GM18499 (cell line): ENCODE results near the gene TANGO2.
"Not testable (repeated sequence)": the region's sequence is repeated elsewhere in the genome, so short reads cannot be mapped to it uniquely, and the experiment has no call there.

Source experiments
- ATAC-seq: cut with Tn5 transposase; IDR thresholded peaks from one replicate; pipeline ENCODE4 v1.9.1; 2021; ENCODE audit warnings: moderate number of reproducible peaks; ENCODE audit not compliant: insufficient read depth, unreplicated experiment

TANGO2 gene

DNA sequence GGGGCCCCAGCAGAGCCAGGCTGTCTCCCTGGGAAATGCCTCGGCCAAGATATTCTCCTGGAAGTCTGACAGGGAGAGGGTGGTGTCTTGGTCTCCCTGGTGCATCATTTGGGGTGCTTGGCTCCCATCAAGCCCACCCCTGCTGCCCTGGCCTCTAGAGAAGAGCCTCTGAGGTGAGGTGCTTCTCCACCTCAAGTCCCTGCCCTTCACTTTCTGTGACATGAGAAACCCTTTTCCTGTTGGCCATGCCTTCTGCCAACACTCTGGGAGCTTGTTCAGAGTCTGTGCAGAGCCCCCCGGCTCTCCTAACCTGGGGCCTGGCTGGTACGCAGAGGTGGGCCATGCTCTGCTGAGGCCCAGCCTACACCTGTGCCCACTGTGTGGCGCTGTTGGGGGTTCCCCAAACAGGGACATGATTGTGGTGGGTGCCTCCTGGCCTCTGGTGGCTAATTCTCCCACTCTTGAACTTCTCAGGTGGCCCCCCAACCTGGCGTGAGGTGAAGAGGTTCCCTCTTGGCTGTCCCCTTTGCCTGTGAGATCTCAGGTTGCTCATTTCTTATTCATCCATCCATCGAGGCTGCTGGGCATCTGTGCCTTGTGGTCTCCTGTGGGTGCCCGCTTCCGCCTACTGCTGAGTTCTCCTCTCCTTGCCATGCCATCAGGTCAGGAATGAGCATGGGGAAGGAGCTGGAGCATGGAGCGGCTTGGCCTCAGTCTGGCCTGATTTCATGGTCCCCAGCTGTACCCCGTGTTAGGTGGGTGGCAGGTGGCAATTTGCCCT lies 40.0 kb downstream of the TANGO2 start:
- ATAC-seq: no peak

DNA sequence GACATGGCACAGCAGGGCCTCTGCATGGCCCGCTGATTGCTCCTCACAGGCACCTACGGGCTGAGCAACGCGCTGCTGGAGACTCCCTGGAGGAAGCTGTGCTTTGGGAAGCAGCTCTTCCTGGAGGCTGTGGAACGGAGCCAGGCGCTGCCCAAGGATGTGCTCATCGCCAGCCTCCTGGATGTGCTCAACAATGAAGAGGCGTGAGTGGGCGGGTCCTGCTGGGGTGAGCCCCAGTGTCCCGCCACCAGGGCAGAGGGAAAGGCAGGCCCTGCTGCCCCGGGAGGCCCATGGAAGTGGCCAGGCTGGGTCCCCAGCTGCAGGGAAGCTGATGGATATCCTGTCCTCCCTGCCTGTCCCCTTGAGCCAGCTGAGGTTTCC lies 40.6 kb downstream of the TANGO2 start:
- ATAC-seq: no peak

DNA sequence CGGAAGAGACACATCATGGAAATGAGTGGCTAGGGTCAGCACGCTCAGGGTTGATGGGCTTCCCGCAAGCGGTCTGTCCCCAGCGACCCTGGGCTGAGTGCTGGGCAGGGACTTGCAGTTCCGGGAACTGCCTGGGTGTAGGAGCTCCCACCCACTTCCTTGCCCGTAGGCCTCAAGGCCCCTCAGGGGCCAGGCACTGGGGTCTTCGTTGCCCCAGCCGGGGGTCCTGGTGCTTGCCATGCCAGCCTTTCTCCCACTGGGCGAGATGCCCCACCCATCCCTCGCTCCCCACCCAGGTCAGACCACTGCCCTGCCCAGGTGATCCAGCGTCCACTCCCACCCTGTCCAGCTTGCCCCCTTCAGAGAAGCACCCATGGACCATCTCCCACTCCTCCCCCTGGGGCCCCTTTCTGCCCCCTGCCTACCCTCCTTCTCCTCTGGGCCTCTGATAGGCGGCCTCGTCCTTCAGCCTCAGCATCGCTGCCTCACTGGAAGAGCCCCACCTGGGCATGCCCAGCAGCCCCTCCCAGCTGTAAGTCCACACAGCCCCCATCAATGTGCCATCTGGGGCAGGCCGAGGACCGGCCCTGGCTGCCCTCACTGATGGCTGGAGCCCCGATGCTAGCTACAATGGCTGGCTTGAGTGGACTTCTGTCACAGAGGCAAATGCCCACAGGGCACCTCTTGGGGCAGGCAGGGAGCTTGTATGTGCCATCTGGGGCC lies 41.3 kb downstream of the TANGO2 start:
- ATAC-seq: no peak

DNA sequence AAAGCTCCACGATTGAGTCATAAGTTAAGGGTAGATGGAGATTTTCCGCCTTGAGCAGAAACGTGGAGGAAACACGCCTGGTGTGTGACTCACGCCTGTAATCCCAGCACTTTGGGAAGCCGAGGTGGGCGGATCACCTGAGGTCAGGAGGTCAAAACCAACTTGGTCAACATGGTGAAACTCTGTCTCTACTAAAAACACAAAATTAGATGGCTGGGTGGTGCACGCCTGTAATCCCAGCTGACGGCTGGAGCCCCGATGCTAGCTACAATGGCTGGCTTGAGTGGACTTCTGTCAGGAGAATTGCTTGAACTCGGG lies 41.8 kb downstream of the TANGO2 start:
- no peak for ATAC-seq

DNA sequence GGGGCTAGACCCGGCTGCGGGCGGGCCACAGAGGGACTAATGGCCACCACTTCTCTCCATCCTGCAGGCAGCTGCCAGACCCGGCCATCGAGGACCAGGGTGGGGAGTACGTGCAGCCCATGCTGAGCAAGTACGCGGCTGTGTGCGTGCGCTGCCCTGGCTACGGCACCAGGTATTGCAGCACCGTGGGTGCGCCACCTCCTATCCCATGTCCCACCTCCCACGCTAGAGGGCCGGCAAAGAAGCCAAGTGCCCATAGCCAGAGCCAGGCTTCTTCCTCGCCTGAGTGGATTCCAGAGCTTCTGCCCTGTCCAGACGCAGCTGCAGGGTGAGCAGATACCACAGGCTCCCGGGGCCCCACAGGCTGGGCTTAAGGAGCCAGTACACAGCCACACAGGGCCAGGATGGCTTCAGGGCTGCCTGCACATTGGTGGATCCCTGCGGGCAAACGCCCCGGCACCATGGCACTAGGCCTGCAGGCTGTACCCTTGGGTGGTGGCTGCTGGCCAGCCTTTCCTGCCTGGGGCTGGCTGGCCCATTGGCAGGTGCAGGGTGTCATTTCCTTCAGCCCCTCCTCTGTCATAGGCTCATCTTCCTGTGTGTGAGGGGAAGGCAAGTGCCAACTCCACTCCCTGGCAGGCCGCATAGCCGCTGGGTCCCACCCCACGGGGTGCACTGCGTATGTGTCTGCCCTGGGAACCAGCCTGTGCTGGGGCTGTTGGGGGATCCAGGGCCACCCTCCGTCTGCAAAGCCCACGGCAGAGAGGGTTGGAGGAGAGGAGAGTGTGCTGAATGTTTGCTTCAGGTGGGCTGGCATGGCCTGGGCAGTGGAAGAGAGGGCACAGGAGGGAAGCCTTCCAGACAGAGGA lies 42.6 kb downstream of the TANGO2 start:
- no peak for ATAC-seq

DNA sequence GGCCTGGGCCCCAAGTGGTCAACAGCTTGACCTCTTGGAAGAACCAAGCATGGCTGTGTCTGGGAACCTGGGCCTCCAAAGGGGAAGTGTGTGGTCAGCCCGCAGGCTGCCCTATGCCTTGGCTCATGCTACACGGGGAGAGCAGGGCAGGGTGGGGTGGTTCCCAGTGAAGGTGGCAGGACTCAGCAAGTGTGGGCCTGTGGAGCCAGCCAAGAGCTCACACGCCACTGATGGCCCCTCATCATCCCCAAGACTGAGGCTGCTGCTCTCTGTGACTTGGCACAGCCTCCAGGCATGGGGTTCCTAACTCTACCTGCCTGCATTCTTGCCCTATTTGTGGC lies 43.2 kb downstream of the TANGO2 start:
- ATAC-seq: no peak

DNA sequence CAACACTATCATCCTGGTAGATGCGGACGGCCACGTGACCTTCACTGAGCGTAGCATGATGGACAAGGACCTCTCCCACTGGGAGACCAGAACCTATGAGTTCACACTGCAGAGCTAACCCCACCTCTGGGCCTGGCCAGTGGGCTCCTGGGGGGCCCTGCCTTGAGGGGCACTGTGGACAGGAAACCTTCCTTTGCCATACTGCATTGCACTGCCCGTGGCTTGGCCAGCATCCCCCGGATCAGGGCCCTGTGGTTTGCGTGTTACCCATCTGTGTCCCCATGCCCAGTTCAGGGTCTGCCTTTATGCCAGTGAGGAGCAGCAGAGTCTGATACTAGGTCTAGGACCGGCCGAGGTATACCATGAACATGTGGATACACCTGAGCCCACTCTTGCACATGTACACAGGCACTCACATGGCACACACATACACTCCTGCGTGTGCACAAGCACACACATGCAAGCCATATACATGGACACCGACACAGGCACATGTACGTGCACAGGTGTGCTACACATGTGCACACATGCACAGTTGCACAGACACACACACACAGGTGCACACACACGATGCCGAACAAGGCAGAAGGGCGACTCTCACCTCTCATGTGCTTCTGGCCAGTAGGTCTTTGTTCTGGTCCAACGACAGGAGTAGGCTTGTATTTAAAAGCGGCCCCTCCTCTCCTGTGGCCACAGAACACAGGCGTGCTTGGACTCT lies 43.8 kb downstream of the TANGO2 start:
- ATAC-seq: no peak

DNA sequence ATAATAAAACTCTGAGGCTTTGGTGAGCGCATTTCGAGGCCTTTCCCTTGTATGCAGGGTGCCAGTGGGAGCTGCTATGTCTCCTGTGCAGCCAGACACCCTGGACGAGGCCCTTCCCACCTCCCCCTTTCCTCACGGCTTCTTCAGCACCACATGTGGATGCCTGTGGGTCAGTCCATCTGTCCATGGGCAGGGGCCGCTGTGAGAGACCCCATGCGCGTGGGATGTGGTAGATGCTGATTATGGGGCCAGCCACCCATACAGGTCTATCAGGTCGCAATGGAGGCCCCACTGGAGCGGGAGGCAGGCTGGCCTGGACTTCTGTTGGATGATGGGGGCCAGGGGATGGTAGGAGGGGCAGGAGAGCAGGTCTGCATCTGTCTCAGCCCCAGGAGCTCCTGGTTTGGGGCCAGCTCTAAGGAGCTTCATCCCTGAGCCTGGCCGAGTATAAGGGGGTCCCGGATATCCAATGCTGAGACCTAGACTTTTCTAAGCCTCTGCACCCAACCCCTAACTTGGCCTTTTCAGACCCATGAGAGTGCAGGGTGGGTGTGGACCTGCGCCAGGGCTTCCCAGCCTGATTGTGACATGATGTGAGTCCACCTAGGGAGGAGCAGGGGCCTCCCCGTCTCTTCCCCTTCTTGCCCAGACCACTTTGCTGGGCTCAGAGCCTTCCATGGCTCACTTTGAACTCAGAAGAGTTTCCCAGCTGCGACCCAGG lies 45.1 kb downstream of the TANGO2 start:
- no peak for ATAC-seq

DNA sequence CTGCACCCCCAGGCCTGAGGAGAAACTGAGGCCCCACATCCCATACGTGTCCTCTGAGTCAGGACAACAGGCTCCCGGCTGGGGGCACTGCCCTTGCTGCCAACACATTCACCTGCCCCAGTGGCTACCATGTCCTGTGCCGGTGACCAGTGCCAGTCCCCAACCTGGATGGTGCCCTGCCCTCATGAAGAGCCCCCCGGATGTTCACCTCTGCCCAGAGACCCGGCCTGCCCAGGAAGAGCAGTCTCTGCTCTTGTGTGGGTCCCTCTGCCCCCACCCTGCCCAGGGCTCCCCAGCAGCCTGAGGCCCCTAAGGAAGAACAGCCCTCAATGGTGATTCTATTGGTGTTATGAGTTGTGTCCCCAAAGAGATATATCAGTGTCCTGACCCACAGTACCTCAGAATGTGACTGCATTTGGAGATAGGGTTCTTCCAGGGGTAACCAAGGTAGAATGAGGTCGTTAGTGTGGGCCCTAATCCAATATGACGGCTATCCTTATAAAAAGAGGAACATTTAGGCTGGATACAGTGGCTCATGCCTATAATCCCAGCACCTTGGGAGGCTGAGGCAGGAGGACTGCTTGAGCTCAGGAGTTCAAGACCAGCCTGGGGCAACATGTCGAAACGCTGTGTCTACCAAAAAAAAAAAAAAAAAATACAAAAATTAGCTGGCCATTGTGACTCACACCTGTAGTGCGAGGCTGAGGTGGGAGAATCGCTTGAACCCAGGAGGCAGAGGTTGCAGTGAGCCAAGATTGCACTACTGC lies 45.9 kb downstream of the TANGO2 start:
- no peak for ATAC-seq

DNA sequence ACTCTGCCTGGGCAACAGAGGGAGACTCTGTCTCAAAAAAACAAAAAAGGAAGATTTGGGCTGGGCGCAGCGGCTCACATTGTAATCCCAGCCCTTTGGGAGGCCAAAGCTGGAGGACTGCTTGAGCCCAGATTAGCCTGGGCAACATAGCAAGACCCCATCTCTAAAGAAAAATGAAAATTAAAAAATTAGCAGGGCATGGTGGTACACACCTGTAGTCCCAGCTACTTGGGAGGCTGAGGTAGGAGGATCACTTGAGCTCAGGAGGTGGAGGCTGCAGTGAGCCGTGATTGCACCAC lies 46.4 kb downstream of the TANGO2 start:
- ATAC-seq: not testable (repeated sequence)

DNA sequence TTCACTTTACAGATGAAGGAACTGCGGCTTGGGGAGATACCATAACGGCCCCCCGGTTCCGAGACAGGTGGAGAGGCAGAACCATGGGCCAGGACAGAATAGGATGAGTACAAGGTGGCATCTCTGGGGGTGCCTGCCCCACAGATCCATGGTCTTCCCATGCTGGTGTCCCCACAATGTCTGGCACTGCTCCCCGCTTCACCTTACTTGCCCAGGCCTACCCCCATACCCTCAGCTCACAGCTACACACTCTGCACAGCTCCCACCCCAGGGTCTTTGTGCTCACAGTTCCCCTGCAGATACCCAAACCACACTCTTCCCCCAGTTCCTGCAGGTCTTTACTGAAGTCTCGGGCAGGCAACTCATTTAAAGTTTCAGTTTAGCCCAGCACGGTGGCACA lies 47.7 kb downstream of the TANGO2 start:
- ATAC-seq: no peak

DNA sequence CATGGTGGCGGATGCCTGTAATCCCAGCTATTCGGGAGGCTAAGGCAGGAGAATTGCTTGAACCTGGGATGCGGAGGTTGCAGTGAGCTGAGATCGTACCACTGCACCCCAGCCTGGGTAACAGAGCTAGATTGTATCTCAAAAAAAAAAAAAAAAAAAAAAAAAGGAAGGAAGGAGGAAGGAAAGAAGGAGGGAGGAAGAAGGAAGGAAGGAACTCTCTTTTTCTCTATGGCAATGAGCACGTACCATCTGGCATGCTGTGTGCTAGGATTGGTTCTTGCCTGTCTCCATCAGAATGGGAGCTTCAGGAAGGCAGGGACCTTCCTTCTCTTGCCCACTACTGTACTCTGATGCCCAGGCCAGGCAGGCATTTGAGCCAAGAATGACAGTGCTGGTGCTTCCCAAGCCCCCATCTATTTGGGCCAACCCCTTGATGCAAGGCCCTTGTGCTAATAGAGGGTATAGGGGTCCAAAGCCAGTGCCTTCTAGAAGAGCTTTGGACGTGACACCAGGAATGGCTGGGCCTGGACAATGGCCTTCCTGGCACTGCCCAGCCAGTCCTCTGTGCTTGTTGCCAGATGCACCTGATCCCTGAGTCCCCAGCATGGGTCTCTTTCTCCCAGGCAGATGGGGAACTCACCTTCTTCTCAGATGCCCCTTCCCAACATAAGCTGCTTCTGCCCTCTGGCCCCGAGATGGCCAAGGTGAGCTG lies 48.6 kb downstream of the TANGO2 start:
- ATAC-seq: no peak

DNA sequence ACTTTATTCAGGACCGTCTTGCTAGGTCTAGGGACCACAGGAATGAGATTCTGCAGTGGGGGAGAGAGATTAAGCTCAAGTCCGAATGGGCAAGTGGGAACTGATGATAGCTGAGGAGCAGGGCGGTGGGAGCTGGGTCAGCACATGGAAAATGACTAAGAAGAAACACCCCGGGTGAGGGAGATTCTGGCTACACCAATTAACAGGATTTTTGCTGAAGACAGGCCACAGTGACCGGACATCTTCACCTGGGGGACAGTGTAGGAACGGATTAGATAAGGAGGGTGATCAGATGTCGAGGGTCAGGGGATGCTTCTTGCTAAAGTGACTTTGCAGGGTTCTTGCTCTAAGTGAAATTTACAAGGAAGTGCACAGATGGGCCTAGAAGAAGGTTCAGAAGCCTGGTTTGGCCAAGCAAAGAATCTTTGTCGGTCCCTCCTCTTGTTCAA lies 50.6 kb downstream of the TANGO2 start:
- ATAC-seq: no peak

DNA sequence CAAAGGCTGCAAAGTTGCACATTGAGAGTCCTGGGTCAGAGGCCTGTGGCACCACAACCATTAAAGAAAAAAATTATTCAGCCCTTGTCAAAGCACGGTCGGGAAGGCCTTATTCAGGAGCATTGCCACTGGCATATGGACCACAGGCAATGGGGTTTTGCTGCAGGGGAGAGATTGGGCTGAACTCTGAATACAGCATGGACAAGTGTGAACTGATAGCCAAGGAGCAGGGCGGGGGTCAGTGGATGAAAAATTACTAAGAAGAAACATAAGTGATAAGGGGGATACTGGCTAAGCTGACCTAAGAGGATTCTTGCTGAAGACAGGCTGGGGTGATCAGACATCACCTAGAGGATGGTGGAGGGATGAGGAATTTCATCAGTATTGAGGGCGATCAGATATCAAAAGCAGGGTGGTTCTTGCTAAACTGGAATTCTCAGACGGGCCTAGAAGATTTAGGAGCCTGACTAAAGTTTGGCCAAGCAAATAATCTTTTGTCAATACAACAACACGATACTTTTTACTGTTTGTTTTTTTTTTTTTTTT lies 55.8 kb downstream of the TANGO2 start:
- ATAC-seq: no peak

DNA sequence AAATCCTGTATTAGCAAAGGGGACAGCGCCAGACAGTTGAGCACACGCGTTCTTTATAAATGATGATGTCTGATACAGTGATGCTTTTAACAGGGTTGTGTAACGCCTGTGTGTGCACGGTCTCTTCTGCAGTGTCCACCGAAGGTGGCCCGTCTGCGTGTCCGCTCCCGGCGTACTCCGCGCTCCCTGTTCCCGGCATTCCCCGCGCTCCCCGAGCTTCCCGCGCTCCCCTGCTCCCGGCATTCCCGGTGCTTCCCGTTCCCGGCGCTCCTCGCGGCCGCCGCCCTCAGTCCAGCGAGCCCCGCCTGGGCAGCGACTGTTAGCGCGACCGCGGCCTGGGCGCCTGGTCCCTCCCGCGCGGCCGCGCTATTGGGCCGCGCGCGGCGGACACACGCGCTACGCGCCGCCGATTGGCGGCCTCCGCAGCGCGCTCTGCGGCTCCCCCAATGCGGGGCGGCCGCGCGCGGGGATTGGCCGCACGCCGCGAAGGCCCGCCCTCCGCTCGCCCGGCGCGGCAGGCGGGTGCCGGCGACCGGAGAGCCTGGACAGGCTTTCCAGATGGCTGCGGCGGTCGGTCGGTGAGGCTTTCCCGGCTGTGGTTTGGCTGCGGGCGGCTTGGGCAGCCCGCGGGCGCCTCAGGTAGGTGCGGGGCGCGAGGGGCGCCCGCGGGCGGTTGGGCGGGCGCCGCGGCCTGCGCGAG lies 59.0 kb downstream of the TANGO2 start, which contains the start of gene DGCR8:
DGCR8 (plus strand) TSS at position 497 of the 700 bp plus-strand sequence. CDS start 5,723 bp downstream, outside the sequence.
- ATAC-seq: no peak

DNA sequence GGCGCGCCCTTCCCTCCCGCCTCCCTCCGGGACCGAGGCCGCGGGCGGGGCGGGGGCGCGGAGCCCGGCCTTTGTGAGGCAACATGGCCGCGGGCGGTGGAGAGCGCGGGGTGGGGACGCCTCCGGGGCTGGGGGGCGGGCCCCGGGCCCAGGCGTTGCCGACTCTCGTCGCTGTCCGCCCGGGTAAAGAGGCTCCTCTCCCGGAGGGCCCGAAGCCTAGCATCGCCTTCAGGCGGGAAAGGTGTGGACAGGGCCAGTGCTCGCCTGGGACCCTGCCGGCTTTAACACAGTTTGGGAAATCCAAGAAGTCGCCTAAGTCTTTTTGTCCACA lies 59.5 kb downstream of the TANGO2 start:
- ATAC-seq: no peak

DNA sequence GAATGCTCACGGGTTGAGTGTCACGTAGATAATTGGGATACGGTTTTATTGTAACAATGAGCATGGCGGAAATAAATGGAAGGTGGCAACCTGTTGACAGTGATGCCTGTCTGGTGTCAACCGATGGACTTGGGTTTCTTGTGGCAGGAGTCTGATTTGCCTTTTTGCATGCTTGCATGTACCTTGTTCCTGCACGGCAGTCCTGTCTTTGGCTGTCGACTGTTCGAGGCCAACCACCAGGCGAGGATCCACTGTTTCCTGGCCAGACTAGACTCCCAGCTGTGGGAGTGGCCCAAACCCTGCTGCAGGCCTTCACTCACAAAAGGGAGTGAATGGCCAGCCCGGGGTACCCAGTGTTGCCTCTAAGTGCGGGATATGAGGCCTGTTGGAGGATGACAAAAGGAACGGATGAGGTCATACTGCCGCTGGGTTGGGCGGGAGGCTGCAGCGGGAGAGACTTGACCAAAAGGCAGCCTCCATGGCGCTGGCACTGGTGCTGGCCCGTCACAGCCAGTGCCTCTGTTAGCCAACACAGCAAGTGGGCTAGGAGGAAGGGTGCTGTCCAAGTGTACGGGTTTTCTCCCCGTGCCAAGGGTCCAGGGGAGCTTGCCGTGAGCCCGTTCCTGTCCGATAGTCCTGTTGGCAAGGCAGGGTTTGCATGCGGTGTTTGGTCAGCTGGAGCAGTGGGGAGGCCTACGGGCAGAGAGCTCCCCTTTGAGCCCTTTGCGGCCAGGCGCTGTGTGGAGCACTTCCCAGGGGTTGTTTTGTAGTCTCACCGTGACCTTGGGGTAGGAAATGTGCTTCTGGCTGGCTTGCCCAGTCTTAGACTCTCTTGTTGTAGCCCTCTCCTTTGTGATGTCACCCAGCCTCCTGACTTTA lies 60.1 kb downstream of the TANGO2 start:
- ATAC-seq: no peak
